Measurements from ENCODE around the gene B4GALNT4.
"Not testable (repeated sequence)": the region's sequence is repeated elsewhere in the genome, so short reads cannot be mapped to it uniquely, and the experiment has no call there.

GRCh38 chr11:333616-334263 lies 35.6 kb upstream of the B4GALNT4 start:
- not testable (repeated sequence) for TF ChIP-seq CTCF (conservative IDR thresholded peaks at IDR 0.05 in 1 of 2, IDR thresholded peaks at IDR 0.05 in 1 of 2; ENCODE audit: low read depth in 1 of 2, low read length in 2 of 2); EZH2 (IDR thresholded peaks at IDR 0.05; ENCODE audit: low read length, missing control alignments)
